ENCODE results near the gene SOCS6. TPM values are rescaled to one million over a fixed set of nuclear protein-coding genes. Genes with fewer than 3 reads are reported as not detected.

The SOCS6 gene
- total RNA-seq, 1 experiment from 2014 or later: 27.5 TPM

Other genes with a start within 250 kb of the SOCS6 start
- 11.7 and 13.0 TPM in 2 replicates for gene RTTN, start 83.4 kb upstream of the SOCS6 start, total RNA-seq (2014; rRNA removed; shearing (Covaris generic))